Measurements from ENCODE around the gene C3AR1.

C3AR1 gene

GRCh38 chr12:8048906-8049305 lies 17.3 kb downstream of the C3AR1 start:
- Histone ChIP-seq H3K23ac (ENCODE audit: low read depth, low read length, poor library complexity) (no peak overlapping the region), H2BK5ac (ENCODE audit: low read length) (no peak overlapping the region), H2BK15ac (ENCODE audit: low read length) (no peak overlapping the region), H2BK120ac (ENCODE audit: low read depth, low read length) (no peak overlapping the region), H2AK5ac (ENCODE audit: low read depth, low read length) (no peak overlapping the region), H3K4ac (ENCODE audit: low read length) (no peak overlapping the region), H3K4me3 (ENCODE audit: low read length in 2 of 2) (no peak overlapping the region), H3K27ac (replicated peaks; ENCODE audit: low read length) (no peak overlapping the region), H4K8ac (ENCODE audit: low read depth, low read length) (no peak overlapping the region), H3K9ac (ENCODE audit: low read depth, low read length, poor library complexity) (no peak overlapping the region), H4K91ac (ENCODE audit: low read depth, low read length, poor library complexity) (no peak overlapping the region), H3K4me2 (ENCODE audit: insufficient read depth, low read length, poor library complexity, severe bottlenecking) (no peak overlapping the region), H3K79me1 (ENCODE audit: low read depth, low read length) (no peaks in the 10 kb centered on the region), H3K4me1 (ENCODE audit: control insufficient read depth in 2 of 2, insufficient read depth in 1 of 2, low read depth in 1 of 2, low read length in 2 of 2) (no peaks in the 10 kb centered on the region), H3K27me3 (ENCODE audit: control insufficient read depth in 3 of 3, insufficient read depth in 3 of 3, low read depth in 1 of 3, low read length in 3 of 3) (no peaks in the 10 kb centered on the region), H3K14ac (ENCODE audit: low read length) (no peak overlapping the region), H3K36me3 (replicated peaks in 1 of 2; ENCODE audit: control insufficient read depth in 2 of 2, insufficient read depth in 2 of 2, low read length in 2 of 2) (peaks cover 16 to 84% of the 10 kb centered on the region in 2 donors), H2AFZ (ENCODE audit: low read length) (no peak overlapping the region), H3K18ac (ENCODE audit: low read length) (no peak overlapping the region), H2BK12ac (ENCODE audit: low read length) (no peak overlapping the region), H3K9me3 (replicated peaks in 1 of 2; ENCODE audit: control insufficient read depth in 2 of 2, insufficient read depth in 1 of 2, low read depth in 1 of 2, low read length in 2 of 2) (no peaks in the 10 kb centered on the region)
- WGBS, 2 donors (ENCODE audit: extremely low coverage in 2 of 2, insufficient read length in 2 of 2, insufficient replicate concordance in 1 of 2), result no CpG with 5 or more reads among the region's 4 CpGs
- no peak for DNase-seq (ENCODE audit: low spot score)

GRCh38 chr12:8047842-8048241 lies 18.3 kb downstream of the C3AR1 start:
- Histone ChIP-seq H3K27me3 (ENCODE audit: control insufficient read depth in 3 of 3, insufficient read depth in 3 of 3, low read depth in 1 of 3, low read length in 3 of 3) (no peaks in the 10 kb centered on the region), H3K79me1 (ENCODE audit: low read depth, low read length) (no peaks in the 10 kb centered on the region), H2AFZ (ENCODE audit: low read length) (no peak overlapping the region), H3K4me1 (ENCODE audit: control insufficient read depth in 2 of 2, insufficient read depth in 1 of 2, low read depth in 1 of 2, low read length in 2 of 2) (no peaks in the 10 kb centered on the region), H2BK5ac (ENCODE audit: low read length) (peak overlapping the region; percentile 47), H3K9ac (ENCODE audit: low read depth, low read length, poor library complexity) (no peak overlapping the region), H2BK120ac (ENCODE audit: low read depth, low read length) (no peak overlapping the region), H4K91ac (ENCODE audit: low read depth, low read length, poor library complexity) (no peak overlapping the region), H3K4me2 (ENCODE audit: insufficient read depth, low read length, poor library complexity, severe bottlenecking) (no peak overlapping the region), H3K14ac (ENCODE audit: low read length) (no peak overlapping the region), H3K4me3 (ENCODE audit: low read length in 2 of 2) (no peak overlapping the region), H3K36me3 (replicated peaks in 1 of 2; ENCODE audit: control insufficient read depth in 2 of 2, insufficient read depth in 2 of 2, low read length in 2 of 2) (peaks cover 22 to 81% of the 10 kb centered on the region in 2 donors), H3K9me3 (replicated peaks in 1 of 2; ENCODE audit: control insufficient read depth in 2 of 2, insufficient read depth in 1 of 2, low read depth in 1 of 2, low read length in 2 of 2) (no peaks in the 10 kb centered on the region), H3K18ac (ENCODE audit: low read length) (no peak overlapping the region), H2AK5ac (ENCODE audit: low read depth, low read length) (no peak overlapping the region), H2BK15ac (ENCODE audit: low read length) (no peak overlapping the region), H2BK12ac (ENCODE audit: low read length) (no peak overlapping the region), H3K4ac (ENCODE audit: low read length) (no peak overlapping the region), H3K23ac (ENCODE audit: low read depth, low read length, poor library complexity) (no peak overlapping the region), H3K27ac (replicated peaks; ENCODE audit: low read length) (no peak overlapping the region), H4K8ac (ENCODE audit: low read depth, low read length) (no peak overlapping the region)
- no peak for DNase-seq (ENCODE audit: low spot score)
- no CpG with 5 or more reads among the region's 5 CpGs for WGBS, 2 donors (ENCODE audit: extremely low coverage in 2 of 2, insufficient read length in 2 of 2, insufficient replicate concordance in 1 of 2)

- no peak overlapping the region for H3K18ac ChIP-seq (ENCODE audit: low read length)
- H3K36me3 ChIP-seq (replicated peaks in 1 of 2; ENCODE audit: control insufficient read depth in 2 of 2, insufficient read depth in 2 of 2, low read length in 2 of 2), result peaks cover 18 to 84% of the 10 kb centered on the region in 2 donors
- no peaks in the 10 kb centered on the region for H3K79me1 ChIP-seq (ENCODE audit: low read depth, low read length)
- H2AFZ ChIP-seq (ENCODE audit: low read length), result no peak overlapping the region
- no peak overlapping the region for H3K4me2 ChIP-seq (ENCODE audit: insufficient read depth, low read length, poor library complexity, severe bottlenecking)
- no peak overlapping the region for H3K4me3 ChIP-seq (ENCODE audit: low read length in 2 of 2)
- no peaks in the 10 kb centered on the region for H3K27me3 ChIP-seq (ENCODE audit: control insufficient read depth in 3 of 3, insufficient read depth in 3 of 3, low read depth in 1 of 3, low read length in 3 of 3)
- H2AK5ac ChIP-seq (ENCODE audit: low read depth, low read length), result no peak overlapping the region
- no peaks in the 10 kb centered on the region for H3K4me1 ChIP-seq (ENCODE audit: control insufficient read depth in 2 of 2, insufficient read depth in 1 of 2, low read depth in 1 of 2, low read length in 2 of 2)
- no peak overlapping the region for H3K23ac ChIP-seq (ENCODE audit: low read depth, low read length, poor library complexity)
- no peak overlapping the region for H2BK12ac ChIP-seq (ENCODE audit: low read length)
- no peak overlapping the region for H3K27ac ChIP-seq (replicated peaks; ENCODE audit: low read length)
- no CpG with 5 or more reads among the region's 8 CpGs for WGBS, 2 donors (ENCODE audit: extremely low coverage in 2 of 2, insufficient read length in 2 of 2, insufficient replicate concordance in 1 of 2)
- H2BK120ac ChIP-seq (ENCODE audit: low read depth, low read length), result no peak overlapping the region
- H2BK15ac ChIP-seq (ENCODE audit: low read length), result no peak overlapping the region
- H4K8ac ChIP-seq (ENCODE audit: low read depth, low read length), result no peak overlapping the region
- no peak overlapping the region for H4K91ac ChIP-seq (ENCODE audit: low read depth, low read length, poor library complexity)
- no peak overlapping the region for H3K4ac ChIP-seq (ENCODE audit: low read length)
- no peaks in the 10 kb centered on the region for H3K9me3 ChIP-seq (replicated peaks in 1 of 2; ENCODE audit: control insufficient read depth in 2 of 2, insufficient read depth in 1 of 2, low read depth in 1 of 2, low read length in 2 of 2)
- H3K9ac ChIP-seq (ENCODE audit: low read depth, low read length, poor library complexity), result no peak overlapping the region
- DNase-seq (ENCODE audit: low spot score), result peak; percentile 71
- H2BK5ac ChIP-seq (ENCODE audit: low read length), result no peak overlapping the region
- H3K14ac ChIP-seq (ENCODE audit: low read length), result no peak overlapping the region
These were observed 19.9 kb downstream of the C3AR1 start for GRCh38 chr12:8045952-8046944.

GRCh38 chr12:8040791-8041190 lies 25.4 kb downstream of the C3AR1 start:
- Histone ChIP-seq H3K27me3 (ENCODE audit: control insufficient read depth in 3 of 3, insufficient read depth in 3 of 3, low read depth in 1 of 3, low read length in 3 of 3) (no peaks in the 10 kb centered on the region), H2BK5ac (ENCODE audit: low read length) (no peak overlapping the region), H3K4me1 (ENCODE audit: control insufficient read depth in 2 of 2, insufficient read depth in 1 of 2, low read depth in 1 of 2, low read length in 2 of 2) (peaks cover 11 to 15% of the 10 kb centered on the region in 2 donors), H3K4ac (ENCODE audit: low read length) (no peak overlapping the region), H3K36me3 (replicated peaks in 1 of 2; ENCODE audit: control insufficient read depth in 2 of 2, insufficient read depth in 2 of 2, low read length in 2 of 2) (peaks cover 11 to 50% of the 10 kb centered on the region in 2 donors), H2AFZ (ENCODE audit: low read length) (no peak overlapping the region), H3K4me2 (ENCODE audit: insufficient read depth, low read length, poor library complexity, severe bottlenecking) (no peak overlapping the region), H3K18ac (ENCODE audit: low read length) (no peak overlapping the region), H2BK120ac (ENCODE audit: low read depth, low read length) (no peak overlapping the region), H3K9me3 (replicated peaks in 1 of 2; ENCODE audit: control insufficient read depth in 2 of 2, insufficient read depth in 1 of 2, low read depth in 1 of 2, low read length in 2 of 2) (no peaks in the 10 kb centered on the region), H3K27ac (replicated peaks; ENCODE audit: low read length) (no peak overlapping the region), H3K4me3 (ENCODE audit: low read length in 2 of 2) (no peak overlapping the region), H3K9ac (ENCODE audit: low read depth, low read length, poor library complexity) (no peak overlapping the region), H3K79me1 (ENCODE audit: low read depth, low read length) (no peaks in the 10 kb centered on the region), H2AK5ac (ENCODE audit: low read depth, low read length) (no peak overlapping the region), H2BK15ac (ENCODE audit: low read length) (no peak overlapping the region), H4K8ac (ENCODE audit: low read depth, low read length) (no peak overlapping the region), H2BK12ac (ENCODE audit: low read length) (no peak overlapping the region), H3K14ac (ENCODE audit: low read length) (no peak overlapping the region), H4K91ac (ENCODE audit: low read depth, low read length, poor library complexity) (no peak overlapping the region), H3K23ac (ENCODE audit: low read depth, low read length, poor library complexity) (no peak overlapping the region)
- DNase-seq (ENCODE audit: low spot score), result no peak
- no CpG with 5 or more reads among the region's 1 CpG for WGBS, 2 donors (ENCODE audit: extremely low coverage in 2 of 2, insufficient read length in 2 of 2, insufficient replicate concordance in 1 of 2)

Data from neuronal stem cell (in vitro differentiated cells).